HCT116 (cell line): ENCODE measurements around the gene REEP3.

Experiments used
- EGR1 ChIP-seq: IDR thresholded peaks from 2 replicates; pipeline ENCODE4 v1.6.1; 2012; ENCODE audit warnings: low read depth
- ELF1 ChIP-seq: IDR thresholded peaks from 2 replicates; pipeline ENCODE4 v1.6.1; 2012; ENCODE audit warnings: low read depth, borderline replicate concordance
- EZH2 ChIP-seq: fragments of 200-600 bp; sonication (generic); IDR thresholded peaks from 2 replicates; pipeline ENCODE4 v1.6.1; 2017; ENCODE audit warnings: antibody characterized with exemption, mixed run types
- MAX ChIP-seq: IDR thresholded peaks from 2 replicates; pipeline ENCODE4 v1.6.1; 2012

GRCh38 chr10:63585041-63585440, 63.8 kb downstream of the REEP3 start:
- no peak for TF ChIP-seq MAX
- no peak for TF ChIP-seq EZH2
- TF ChIP-seq EGR1 = no peak
- no peak for TF ChIP-seq ELF1
